ENCODE measurements around the gene PYCR2.
"Not testable (repeated sequence)": the region's sequence is repeated elsewhere in the genome, so short reads cannot be mapped to it uniquely, and the experiment has no call there.

Gene PYCR2

DNA sequence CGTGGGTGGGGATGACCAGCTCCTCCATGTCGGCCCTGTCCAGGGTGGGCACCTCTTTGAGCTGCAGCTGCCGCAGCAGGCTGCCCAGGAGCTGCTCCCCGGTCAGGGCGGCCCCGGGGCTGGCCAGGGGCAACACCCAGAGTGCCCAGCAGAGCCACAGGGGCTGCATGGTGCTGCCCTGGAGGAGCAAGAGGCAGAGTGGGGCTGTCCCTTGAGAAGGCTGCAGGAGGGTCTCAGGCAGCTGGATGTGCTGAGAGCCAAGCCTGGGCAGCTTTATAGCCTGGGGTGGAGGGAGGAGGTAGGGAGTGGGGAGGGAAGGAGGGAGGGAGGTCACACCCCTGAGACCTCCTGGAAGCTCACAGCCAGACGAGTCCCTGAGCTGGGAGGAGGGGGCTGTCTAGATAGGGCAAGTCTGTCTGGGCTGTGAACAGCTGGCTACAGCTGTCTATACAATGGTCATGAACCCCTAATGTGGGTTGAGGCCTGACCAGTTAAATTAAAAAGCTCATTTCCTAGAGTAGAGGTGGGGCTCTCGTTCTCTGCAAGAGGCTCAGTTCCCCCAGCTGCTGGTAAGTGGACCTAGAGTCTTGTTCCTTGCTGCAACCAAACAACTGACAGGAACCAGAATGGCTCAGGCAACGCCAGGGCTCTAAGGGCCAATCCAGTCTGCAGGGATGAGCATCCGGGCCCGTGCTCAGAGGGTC, 35.0 kb downstream of the PYCR2 start, which contains the start of gene LEFTY1:
Gene LEFTY1, minus strand, starts transcription at position 249 of the 704 bp plus-strand sequence. Its CDS starts 80 bp downstream, at position 169.
- DNase-seq: no peak

DNA sequence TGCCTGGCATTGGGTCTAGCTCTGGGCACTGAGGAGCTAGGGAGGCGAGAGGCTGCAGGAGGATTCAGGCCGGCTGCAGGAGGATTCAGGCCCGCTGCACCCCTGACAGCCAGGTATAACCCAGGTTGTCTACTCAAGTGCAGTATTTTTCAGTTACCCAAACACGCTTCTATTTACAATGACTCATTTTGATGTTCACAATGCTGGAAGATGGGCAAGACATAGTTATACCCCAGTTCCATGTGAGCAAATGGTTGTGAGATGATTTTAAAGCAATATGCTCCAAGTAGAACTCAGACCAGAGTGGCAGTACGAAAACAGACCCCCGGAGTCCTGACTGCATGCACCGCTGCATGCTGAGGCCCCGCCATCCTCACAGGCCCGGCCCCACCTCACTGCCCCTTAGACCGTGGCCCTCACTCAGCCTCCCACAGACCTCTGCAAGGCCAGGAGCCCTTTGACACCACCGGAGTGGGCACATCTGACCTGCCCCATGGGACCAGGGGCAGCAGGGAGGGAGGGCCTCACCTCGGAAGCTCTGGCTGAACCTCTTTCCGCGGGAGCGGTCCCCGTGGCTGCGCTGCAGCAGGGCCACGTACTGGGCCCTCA, 35.7 kb downstream of the PYCR2 start:
- DNase-seq: no peak

DNA sequence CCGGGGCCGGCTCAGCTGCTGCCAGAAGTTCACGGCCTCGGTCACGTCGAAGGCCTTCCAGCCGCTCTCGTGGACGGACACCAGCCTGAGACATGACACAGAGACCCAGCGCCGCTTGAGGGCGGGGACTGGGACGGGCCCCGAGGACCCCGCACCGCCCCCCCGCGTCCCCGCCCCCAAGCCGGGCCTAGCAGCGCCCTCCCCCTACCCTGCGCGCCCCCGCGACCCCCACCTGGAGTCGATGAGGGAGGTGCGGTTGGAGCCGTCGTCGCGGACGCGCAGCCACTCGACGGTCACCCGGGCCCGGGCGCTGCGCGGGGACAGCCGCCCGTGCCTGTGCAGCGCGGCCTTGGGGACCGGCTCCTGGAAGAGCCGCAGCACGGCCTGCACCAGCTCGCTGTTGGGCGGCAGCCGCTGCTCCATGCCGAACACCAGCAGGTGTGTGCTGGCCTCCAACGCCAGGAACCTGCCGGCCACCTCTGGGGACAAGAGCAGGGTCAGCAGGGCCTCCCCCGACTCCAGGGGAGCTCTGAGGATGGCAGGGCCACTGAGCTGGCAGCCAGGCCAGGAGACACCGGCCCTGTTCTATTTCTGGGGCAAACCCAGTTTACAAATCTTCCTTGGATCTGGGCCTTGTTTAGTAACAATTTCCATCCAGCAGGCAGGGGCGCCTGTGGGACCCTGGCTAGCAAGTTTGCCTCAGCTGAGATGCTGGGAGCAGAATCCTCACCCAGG, 36.3 kb downstream of the PYCR2 start:
- DNase-seq: not testable (repeated sequence)

DNA sequence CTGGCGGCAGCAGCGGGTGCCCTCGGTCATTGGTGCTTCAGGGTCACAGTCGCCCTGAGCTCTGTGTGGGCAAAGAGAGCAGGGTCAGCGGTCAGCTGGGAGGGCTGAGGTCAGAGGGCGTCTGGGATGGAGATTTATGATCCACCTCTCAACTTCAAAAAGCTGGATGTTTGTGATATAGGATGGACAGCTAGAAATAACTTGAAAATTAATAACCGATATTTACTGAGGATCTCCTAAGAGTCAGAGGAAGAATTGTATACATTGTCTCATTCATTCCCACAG, 37.1 kb downstream of the PYCR2 start:
- DNase-seq: no peak

DNA sequence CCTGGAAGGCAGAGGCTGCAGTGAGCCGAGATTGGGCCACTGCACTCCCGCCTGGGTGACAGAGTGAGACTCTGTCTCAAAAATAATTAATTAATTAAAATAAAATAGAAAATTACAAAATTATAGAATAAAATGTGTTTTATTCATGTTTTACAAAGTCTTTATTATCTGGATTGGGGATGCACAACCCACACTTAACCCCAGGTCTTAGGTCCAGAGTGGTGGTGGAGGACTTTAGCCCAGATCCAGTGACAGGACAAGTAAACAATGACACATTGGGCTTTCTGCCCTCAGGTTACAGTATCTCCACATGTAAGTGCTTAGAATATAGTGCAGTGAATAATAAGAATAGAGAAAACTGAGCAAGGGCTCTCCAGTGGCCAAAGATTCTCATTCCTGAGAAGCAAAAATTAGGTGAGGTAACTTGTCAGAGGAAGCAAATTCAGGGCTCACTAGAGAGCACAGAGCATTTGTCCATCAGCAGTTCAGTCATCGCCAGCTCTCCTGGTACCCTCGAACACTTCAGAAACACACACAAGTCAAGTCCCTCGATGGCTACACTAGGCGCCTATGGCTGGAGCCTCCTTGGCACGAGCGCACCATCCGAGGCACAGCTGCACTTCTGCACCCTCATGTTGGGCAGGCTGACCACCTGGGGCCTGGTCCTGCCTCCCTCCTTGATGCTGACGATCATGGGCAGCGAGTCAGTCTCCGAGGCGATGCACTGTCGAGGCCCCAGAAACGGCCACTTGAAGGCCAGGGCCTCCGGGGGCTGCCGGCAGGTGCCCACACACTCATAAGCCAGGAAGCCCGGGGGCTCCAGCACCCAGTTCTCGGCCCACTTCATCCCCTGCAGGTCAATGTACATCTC, 37.7 kb downstream of the PYCR2 start:
- DNase-seq: no peak

DNA sequence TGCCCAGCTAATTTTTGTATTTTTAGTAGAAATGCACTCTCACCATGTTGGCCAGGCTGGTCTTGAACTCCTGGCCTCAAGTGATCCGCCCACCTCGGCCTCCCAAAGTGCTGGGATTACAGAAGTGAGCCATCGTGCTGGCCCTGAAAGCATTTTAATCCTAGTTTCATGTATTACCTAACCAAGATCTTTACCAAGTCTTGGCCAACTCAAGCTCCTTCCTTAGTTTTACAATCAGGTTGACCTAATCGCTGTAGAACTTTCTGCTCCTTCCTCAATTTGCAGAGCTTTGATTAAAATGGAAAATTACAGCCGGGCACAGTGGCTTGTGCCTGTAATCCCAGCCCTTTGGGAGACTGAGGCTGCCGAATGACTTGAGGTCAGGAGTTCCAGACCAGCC, 38.7 kb downstream of the PYCR2 start:
- DNase-seq: no peak

DNA sequence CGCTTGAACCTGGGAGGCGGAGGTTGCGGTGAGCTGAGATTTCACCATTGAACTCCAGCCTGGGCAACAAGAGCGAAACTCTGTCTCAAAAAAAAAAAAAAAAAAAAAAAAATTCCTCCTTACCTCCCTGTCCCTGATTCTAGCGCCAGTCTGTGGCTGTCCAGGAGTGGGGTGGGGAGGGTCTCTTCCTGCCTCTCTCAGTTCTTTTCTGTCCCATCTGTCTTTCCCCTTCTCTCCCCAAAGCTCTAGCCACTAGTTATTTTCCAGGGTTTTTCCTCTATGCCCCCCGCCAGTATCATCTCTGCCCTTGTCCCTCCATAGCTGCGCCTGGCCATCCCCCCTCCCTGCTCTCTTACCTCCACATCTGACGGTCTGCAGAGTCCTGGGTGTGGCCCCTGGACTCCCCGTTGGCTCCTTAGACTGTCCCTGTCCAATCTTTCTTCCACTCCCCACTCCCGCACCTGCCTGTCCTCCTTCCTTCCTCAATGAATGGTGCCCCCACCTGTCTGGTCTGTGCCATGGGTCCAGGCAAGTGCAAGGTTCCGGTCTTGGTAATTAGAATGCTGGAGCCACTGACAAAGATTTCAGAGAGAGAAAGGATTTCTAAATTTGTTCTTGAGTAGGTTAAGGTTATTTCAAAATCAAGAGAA, 40.3 kb downstream of the PYCR2 start:
- no peak for DNase-seq

DNA sequence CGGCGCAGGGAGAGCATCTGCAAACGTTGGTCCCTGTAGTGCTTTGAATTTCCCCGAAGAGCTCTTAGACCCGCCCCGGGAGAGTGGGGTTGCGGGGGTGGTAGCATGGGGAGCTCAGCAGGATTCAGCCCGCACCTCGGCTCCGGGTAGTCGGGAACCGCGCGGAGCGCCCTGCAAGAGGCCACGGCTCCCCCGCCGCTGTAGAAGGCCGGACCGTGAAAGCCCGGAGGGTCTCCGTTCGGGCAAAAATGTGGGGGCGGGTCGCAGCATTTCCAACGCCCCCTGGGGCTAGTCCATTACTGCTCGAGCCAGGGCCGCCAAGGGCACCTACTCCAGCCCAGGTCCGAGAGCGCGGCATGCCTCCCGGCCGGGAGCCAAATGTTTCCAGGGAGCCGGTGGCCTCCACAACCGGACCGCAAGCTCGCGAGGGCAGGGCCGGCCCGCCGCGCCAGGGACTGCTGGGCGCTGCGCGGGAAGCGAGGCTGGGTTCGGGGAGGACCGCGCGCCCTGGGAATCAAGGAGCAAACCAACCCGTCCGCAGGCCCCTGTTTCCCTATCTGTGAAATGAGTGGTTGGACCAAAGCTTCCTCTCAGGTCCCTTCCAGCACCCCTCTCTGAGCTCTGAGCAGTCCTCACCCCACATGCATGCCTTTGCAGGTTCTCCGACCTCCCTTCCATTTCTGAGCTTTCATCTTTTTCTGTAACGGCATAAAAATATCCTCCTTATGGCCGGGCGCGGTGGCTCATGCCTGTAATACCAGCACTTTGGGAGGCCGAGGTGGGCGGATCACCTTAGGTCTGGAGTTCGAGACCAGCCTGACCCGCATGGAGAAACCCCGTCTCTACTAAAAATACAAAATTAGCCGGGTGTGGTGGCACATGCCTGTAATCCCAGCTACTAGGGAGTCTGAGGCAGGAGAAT, 41.1 kb downstream of the PYCR2 start:
- DNase-seq: no peak

DNA sequence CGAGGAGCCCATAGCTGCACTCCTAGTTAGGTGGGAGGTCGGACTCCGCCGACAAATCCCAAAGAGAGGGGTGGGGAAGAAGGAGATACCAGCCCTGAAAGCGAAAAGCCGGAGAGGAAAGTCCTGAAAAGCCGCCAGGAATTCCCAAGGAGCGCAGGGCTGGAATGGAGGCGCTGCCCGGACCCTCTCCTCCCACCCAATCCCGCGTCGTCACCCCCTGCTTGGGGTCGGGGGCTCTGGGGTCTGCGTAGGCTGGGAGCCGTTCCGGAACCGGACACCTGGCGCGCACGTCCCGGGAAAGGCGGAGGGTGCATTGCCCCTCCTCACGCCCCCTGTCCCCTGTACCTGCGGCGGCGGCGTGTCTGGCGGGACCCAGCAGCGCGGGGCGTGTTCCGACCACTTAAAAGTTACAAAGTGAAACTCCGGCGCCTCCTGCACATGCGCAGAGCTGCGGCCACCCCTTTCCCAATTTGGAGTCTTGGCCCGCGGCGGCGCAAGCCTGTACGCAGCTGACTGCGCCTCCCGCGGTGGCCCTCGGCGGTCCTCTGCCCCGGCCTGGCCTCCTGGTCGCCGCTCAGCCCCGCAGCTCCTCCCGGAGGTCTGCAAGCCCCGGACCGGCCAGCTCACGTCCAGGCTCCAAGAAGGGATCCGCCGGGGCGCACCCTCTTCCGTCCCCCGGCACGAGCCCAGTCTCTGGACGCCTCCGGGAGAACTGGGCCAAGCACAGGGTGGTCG, 41.9 kb downstream of the PYCR2 start, which contains the start of gene TMEM63A:
Gene TMEM63A, minus strand, starts transcription at position 422 of the 735 bp plus-strand sequence. CDS start 4,800 bp downstream, outside the sequence.
- no peak for DNase-seq

DNA sequence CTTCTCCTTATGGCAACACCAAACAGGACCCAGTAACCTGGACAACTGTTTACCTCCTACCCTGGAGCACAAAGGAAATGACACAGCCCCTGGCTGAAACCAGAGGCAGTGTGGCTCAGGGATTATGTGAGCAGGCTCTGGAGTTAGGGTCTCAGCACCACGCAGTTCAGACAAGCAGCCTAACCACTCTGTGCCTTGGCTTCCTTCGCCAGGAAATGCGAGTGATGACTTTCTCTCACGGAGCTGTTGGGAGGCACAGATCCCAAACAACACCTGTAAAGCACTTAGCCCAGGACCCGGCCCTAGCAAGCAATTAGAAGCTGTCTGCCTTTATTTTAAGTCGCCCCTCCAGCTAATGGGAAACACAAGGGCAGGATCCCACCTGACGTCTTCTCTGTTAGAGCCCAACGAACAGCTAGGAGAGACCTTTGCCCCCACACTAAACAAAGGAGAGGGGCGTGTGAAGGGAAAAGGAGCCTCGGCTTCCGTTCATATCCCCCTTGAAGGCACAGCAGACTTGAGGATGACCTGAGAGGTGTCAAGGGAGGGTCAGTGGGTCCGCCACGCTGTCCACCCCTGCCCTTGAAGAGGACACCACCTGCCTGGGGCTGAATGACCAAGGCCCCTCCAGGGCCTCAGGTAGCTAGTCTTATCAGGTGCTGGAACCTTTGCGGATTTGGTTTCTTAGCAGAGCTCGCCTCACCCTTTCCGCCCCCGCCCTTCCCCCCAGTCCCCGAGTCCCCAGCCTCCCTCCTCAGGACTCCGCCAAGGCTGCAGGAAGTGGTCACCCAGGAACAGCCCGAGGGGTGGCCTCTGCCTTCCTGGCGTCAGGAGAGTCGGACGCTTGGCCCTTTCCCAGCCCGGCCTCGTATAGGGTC, 42.7 kb downstream of the PYCR2 start:
- no peak for DNase-seq

DNA sequence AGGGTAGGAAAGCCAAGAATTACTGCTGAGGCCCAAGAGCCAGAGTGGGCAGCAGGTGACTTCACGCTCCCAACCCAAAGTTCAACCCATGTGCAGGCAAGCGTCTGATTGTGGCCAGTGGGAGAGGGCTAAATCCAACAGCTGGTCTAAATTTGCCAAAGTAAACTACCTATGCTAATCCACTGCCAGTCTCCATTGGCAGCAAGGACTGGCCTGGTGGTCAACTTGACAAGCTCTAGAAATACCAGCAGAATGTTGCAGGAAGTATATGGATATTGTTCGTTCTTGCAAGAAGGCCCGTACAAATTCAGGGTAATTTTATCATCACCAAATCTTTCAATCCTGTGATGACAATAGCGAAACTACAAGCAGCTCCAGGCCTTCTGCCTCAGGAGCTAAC, 43.4 kb downstream of the PYCR2 start:
- DNase-seq: no peak

DNA sequence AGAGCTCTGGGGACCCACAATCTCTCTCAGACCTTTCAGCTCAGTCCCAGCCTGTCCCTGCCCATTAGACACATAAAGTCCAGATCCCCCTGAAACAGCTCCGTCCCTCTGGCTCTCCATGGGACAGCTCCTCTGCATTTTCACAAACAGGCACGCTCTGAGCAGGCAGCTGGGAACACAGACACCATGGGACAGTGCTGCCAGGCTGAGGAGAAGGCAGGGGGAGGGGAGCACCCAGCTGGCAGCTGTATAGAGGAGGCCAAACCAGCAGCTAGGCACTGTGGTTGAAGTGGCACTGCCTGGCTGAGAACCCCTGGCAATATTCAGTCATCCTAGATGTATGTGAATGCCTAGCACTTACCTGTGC, 43.8 kb downstream of the PYCR2 start:
- no peak for DNase-seq

DNA sequence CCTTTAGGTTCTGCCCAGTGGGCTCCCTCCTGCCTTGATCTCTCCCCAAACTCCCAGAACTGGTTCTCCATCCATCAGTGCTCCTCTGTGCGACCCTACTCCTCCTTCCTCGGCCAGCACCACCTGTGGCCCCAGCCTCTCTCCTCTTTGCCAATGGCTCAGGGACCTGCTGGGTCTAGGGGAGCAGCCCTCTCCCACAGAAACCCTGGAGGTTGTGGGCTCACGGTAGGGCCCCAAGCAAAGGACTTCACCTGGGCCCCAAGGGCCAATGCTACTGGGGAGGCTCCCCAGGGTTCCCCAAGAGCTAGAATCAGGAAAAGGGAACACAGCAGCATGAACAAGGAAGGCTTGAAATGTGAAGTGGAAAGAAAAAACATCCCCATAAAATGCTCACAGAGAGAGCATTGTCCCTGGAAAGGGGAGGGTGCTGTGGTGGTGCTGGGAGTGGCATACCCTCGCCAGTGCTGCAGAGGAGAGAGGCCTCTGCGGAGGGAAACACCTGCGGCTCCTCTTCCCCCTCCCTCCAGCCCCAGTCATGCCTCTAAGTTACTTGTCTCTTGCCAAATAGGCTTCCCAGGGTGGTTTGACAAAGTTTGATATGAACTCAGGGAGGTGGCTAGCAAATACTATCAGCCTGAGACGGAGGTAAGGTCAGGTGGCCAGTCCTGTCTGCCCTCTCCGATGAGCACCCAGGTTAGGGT, 44.4 kb downstream of the PYCR2 start:
- no peak for DNase-seq

DNA sequence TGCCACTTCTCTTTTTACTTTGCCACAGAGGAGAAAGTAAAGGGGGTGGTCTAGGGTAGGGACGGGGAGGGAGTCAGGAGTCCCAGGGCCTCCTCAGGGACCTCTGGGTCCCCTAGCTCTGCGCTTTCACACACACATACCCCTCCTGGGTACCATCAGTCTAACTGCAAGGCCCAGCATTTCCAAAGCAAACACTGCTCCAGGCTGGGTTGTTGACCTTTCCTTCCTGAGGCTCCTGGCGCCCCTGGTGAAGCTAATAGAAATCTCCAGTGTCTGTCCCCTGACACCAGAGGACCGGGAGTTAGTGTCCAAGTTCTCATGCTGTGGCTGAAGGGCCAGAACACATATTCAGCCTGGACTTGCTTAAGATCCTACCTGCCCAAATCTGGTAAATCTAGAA, 45.8 kb downstream of the PYCR2 start:
- no peak for DNase-seq

DNA sequence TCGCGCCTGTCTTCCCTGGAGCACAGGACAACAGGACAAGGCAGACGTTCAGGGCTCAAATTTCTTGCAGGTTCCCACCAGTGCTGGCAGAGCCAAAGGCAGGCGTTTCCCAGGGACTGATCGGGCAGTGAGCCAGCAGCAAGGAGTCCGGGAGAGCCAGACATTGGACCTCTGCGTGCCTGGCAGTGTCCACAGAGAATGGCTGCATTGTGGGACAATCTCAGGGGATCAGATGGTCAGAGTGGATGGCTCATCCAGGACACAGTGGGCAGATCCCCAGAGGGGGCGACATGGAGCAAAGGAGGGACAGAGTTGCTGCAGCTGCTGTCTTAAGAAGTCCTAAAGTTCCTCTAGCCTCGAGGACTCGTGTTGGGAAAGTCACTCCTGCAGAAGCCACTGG, 46.5 kb downstream of the PYCR2 start:
- DNase-seq: no peak

DNA sequence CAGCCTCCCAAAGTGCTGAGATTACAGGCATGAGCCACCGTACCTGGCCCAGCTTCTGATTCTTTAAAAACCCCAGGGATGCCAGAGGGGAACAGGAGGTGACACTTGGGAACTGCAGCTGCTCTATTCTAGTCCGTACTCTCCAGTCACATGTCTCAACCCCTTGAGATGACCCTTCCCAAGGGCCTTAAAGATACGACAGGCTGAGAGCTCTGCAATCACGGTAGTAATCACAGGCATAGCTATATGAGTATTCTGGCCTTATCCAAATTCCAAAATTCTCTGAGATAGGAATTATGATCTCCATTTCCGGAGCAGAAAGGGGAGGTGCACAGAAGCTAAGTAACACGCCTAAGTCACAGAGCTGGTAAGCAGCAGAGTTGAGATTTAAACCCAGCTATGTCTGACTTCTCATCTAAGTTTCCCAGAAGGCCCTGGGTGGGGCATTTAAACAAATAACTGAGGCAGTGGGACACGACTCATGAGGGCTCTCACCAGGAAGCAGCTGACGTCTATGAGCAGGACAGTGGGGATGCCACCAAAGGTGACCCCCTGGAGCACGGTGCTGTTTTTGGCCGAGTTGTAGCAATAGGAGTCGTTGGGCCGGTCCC, 47.0 kb downstream of the PYCR2 start:
- no peak for DNase-seq

DNA sequence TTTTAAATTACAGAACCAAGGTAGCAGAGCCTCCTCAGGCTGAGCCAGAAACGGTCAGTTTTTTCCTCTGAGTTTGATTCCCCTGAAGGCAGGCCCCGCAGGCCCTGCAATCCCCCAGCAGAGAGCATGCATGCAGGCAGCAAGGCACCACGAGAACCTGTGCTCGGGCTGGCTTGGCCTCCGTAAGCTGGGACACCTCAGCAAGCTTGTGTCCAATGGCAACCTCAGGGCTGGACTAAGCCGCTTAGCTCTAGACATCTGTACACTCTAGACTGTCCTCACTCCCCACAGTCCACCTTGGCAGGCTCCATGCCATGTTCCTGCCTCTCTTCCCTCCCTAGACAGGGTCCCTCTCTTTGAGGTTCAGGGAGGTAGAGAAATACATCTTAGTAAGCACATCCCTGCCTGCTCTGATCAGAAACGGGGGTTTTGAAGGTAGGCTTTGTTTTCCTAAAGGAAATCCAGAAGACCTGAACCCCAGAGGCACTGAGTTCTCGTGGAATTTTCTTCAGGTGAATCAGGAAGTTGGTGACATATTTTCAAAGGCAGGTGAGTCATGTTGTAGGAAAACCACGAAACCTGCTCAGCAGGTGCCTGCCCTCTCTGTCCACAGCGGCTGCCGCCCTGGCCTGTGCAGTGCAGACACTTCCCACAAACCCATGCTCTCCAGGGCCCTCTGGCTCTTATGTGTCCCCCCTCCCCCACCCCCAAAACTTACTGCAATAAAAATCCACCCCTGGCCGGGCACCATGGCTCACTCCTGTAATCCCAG, 48.8 kb downstream of the PYCR2 start:
- DNase-seq: no peak

DNA sequence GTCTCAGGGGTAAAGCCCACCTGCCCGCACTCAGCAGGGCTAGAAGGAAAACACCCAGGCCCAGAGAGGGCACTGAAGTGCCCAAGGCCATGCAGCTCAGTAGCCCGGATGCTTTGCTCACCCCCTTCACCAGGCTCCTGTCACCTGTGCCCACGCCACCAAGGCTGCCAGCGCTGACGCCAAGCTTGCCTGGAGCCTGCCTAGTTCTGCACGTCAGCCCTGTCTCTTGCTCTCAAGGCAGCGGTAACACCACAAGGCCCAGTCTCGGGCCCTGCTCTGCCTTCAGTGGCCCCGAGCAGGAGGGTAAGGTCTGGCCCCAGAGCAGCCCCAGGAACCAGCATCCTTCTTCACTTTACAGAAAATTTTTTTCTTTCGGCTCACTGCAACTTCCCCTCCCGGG, 49.6 kb downstream of the PYCR2 start:
- no peak for DNase-seq

Measured in cerebellar nuclear complex (tissue), 1 donor.